ENCODE measurements around the gene HIPK2. TPM values are rescaled to one million over a fixed set of nuclear protein-coding genes. Genes with fewer than 3 reads are reported as not detected.
A peak's percentile ranks its signal among the peaks of the same experiment; 100 is the strongest.

HIPK2 gene
- total and polyA plus RNA-seq, 2 experiments from 2014 or later: 7.3 to 16.9 TPM

- no peaks in the 10 kb centered on the region for H3K27me3 ChIP-seq (ENCODE audit: insufficient read depth)
- peaks cover 16% of the 10 kb centered on the region for H3K4me1 Mint-ChIP-seq
- H3K4me1 ChIP-seq (ENCODE audit: insufficient read depth): peaks cover 11% of the 10 kb centered on the region
- H3K27ac Mint-ChIP-seq: no peak overlapping the region
- H3K79me2 ChIP-seq (replicated peaks; ENCODE audit: insufficient read depth): no peaks in the 10 kb centered on the region
- H3K9me3 Mint-ChIP-seq: no peaks in the 10 kb centered on the region; the same call in 2 of the 3 replicates
- no peak overlapping the region for H3K4me3 Mint-ChIP-seq
- no peak overlapping the region for H3K4me3 ChIP-seq
- no peaks in the 10 kb centered on the region for H4K20me1 ChIP-seq (replicated peaks; ENCODE audit: insufficient read depth)
- no peak overlapping the region for H2AFZ ChIP-seq
- DNase-seq (ENCODE audit: low spot score) (no peak), ATAC-seq (no peak)
- H3K4me2 ChIP-seq: no peak overlapping the region
- no peaks in the 10 kb centered on the region for H3F3A ChIP-seq (replicated peaks; ENCODE audit: low read depth)
- no peak overlapping the region for H3K27ac ChIP-seq (ENCODE audit: low read depth)
- no peaks in the 10 kb centered on the region for H3K9me2 ChIP-seq (ENCODE audit: insufficient read depth)
- H3K27me3 Mint-ChIP-seq (ENCODE audit: insufficient read depth, low read depth, poor library complexity): peaks cover 2% of the 10 kb centered on the region
- no peaks in the 10 kb centered on the region for H3K36me3 Mint-ChIP-seq (ENCODE audit: low read depth)
- TF ChIP-seq EZH2phosphoT487 (IDR thresholded peaks at IDR 0.05; ENCODE audit: unreplicated experiment) (no peak), CREB1 (CRISPR knock-in tag; IDR thresholded peaks at IDR 0.05; ENCODE audit: low read depth) (no peak), CTCF (conservative IDR thresholded peaks at IDR 0.05; ENCODE audit: low read depth in 2 of 2) (no peak), ETS1 (IDR thresholded peaks at IDR 0.05) (no peak), JUNB (IDR thresholded peaks at IDR 0.05; ENCODE audit: unreplicated experiment) (no peak), NANOG (IDR thresholded peaks at IDR 0.05; ENCODE audit: borderline replicate concordance) (no peak)
- H3K36me3 ChIP-seq (ENCODE audit: insufficient read depth): no peaks in the 10 kb centered on the region
These were observed 207.2 kb downstream of the HIPK2 start for GRCh38 chr7:139570626-139571025.

GRCh38 chr7:139570119-139570518 lies 207.7 kb downstream of the HIPK2 start:
- Histone ChIP-seq H3K27me3 (ENCODE audit: insufficient read depth) (no peaks in the 10 kb centered on the region), H3K79me2 (replicated peaks; ENCODE audit: insufficient read depth) (no peaks in the 10 kb centered on the region), H3K36me3 (ENCODE audit: insufficient read depth) (no peaks in the 10 kb centered on the region), H2AFZ (no peak overlapping the region), H3K9me2 (ENCODE audit: insufficient read depth) (no peaks in the 10 kb centered on the region), H3K4me1 (ENCODE audit: insufficient read depth) (peaks cover 11% of the 10 kb centered on the region), H3K4me2 (no peak overlapping the region), H4K20me1 (replicated peaks; ENCODE audit: insufficient read depth) (no peaks in the 10 kb centered on the region), H3K27ac (ENCODE audit: low read depth) (no peak overlapping the region), H3K4me3 (no peak overlapping the region), H3F3A (replicated peaks; ENCODE audit: low read depth) (no peaks in the 10 kb centered on the region)
- peaks cover 2% of the 10 kb centered on the region for H3K27me3 Mint-ChIP-seq (ENCODE audit: insufficient read depth, low read depth, poor library complexity)
- H3K4me1 Mint-ChIP-seq: peaks cover 16% of the 10 kb centered on the region
- H3K9me3 Mint-ChIP-seq: no peaks in the 10 kb centered on the region; the same call in 2 of the 3 replicates
- H3K36me3 Mint-ChIP-seq (ENCODE audit: low read depth): no peaks in the 10 kb centered on the region
- no peak for ATAC-seq
- peak; percentile 40 to 68 for TF ChIP-seq CTCF (conservative IDR thresholded peaks at IDR 0.05; ENCODE audit: low read depth in 2 of 2)
- TF ChIP-seq ZNF331 (CRISPR knock-in tag; IDR thresholded peaks at IDR 0.05; ENCODE audit: low read depth): no peak
- no peak overlapping the region for H3K27ac Mint-ChIP-seq
- DNase-seq (ENCODE audit: low spot score): no peak
- H3K4me3 Mint-ChIP-seq: no peak overlapping the region

All from GM23338 (cell line).